22Rv1 (cell line): ENCODE data around the gene PLA2R1.

Experiments used
- ZFX ChIP-seq: fragments of 450-650 bp; IDR thresholded peaks from 2 replicates; pipeline ENCODE4 v1.6.1; 2017; ENCODE audit warnings: antibody characterized with exemption, borderline replicate concordance
- TF ChIP-seq, protein P1 (sequence below): fragments of 450-650 bp; IDR thresholded peaks from 2 replicates; pipeline ENCODE4 v1.5.1; 2017; ENCODE audit warnings: mild to moderate bottlenecking

DNA sequence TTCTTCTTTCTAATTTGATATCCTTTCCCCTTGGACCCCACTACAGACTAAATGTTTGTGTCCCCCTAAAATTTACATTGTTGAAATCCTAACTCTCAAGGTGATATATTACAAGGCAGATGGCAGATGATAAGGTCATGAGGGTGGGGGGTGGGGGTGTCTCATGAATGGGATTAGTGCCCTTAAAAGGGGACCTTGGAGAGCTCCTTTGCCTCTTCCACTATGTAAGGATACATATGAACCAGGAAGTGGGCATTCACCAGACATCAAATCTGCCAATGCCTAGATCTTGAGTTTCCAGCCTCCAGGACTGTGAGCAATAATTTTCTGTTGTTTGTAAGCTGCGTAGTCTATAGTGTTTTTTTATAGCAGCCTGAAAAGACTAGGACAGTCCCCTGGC, 89.1 kb downstream of the PLA2R1 start:
- TF ChIP-seq, protein P1, sequence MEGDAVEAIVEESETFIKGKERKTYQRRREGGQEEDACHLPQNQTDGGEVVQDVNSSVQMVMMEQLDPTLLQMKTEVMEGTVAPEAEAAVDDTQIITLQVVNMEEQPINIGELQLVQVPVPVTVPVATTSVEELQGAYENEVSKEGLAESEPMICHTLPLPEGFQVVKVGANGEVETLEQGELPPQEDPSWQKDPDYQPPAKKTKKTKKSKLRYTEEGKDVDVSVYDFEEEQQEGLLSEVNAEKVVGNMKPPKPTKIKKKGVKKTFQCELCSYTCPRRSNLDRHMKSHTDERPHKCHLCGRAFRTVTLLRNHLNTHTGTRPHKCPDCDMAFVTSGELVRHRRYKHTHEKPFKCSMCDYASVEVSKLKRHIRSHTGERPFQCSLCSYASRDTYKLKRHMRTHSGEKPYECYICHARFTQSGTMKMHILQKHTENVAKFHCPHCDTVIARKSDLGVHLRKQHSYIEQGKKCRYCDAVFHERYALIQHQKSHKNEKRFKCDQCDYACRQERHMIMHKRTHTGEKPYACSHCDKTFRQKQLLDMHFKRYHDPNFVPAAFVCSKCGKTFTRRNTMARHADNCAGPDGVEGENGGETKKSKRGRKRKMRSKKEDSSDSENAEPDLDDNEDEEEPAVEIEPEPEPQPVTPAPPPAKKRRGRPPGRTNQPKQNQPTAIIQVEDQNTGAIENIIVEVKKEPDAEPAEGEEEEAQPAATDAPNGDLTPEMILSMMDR = no peak
- TF ChIP-seq ZFX = no peak
